Measurements from ENCODE around the gene POLR1E.

- no peak for TF ChIP-seq CTCF (optimal IDR thresholded peaks at IDR 0.05 in 1 of 3, IDR thresholded peaks at IDR 0.05 in 1 of 3, conservative IDR thresholded peaks at IDR 0.05 in 1 of 3; ENCODE audit: extremely low read depth in 1 of 3, insufficient read depth in 2 of 3, low read length in 3 of 3)
- no peak for TF ChIP-seq EZH2 (IDR thresholded peaks at IDR 0.05; ENCODE audit: low read length)
Measured at GRCh38 chr9:37515620-37516258, 30.0 kb downstream of the POLR1E start.

Measured in keratinocyte (primary cell).